GM18868 (cell line): ENCODE measurements around the gene BIN1.
A peak's percentile ranks its signal among the peaks of the same experiment; 100 is the strongest.
"Not testable (repeated sequence)": the region's sequence is repeated elsewhere in the genome, so short reads cannot be mapped to it uniquely, and the experiment has no call there.

Experiments used
- ATAC-seq: cut with Tn5 transposase; IDR thresholded peaks from one replicate; pipeline ENCODE4 v1.9.1; 2021; ENCODE audit warnings: mild to moderate bottlenecking, moderate library complexity; ENCODE audit not compliant: unreplicated experiment

Gene BIN1

GRCh38 chr2:127134235-127134634 is 27.3 kb upstream of the BIN1 start:
- ATAC-seq = no peak

DNA sequence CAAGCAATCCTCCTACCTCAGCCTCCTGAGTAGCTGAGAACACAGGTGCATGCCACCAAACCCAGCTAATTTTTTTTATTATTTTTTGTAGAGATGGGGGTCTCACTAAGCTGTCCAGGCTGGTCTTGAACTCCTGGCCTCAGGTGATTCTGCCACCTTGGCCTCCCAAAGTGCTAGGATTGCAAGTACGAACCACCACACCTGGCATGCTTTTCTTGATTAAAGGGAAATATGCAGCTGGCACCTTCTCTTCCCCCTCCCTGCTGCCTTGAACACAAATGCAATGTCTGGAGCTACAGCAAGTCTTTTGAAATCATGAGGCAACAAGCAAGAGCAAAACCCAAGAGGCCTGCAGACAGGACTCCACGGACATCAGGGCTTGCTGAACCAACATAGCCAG is 26.8 kb upstream of the BIN1 start:
- no peak for ATAC-seq

GRCh38 chr2:127130421-127130820 is 23.5 kb upstream of the BIN1 start:
- no peak for ATAC-seq

DNA sequence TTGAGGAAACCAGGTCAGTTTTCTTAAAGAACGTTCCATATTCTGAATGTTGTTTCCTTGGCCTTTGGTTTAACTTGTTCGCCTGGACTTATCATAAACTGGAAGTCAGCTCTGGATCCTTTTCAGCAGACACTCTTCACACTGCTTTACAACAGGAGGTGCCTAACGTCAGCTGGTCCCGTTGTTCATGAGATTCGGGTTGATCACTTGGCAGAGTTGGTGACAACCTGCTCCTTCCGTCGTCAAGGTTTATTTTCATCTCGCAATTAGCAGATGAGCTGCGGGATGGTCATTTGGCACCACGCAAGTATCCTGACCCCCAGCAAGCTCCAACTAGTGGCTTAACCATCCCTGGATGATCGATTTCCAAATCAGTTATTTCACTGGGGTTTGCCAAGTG is 23.0 kb upstream of the BIN1 start:
- ATAC-seq = no peak

GRCh38 chr2:127128445-127128904 is 21.5 kb upstream of the BIN1 start:
- ATAC-seq = peak; percentile 98

DNA sequence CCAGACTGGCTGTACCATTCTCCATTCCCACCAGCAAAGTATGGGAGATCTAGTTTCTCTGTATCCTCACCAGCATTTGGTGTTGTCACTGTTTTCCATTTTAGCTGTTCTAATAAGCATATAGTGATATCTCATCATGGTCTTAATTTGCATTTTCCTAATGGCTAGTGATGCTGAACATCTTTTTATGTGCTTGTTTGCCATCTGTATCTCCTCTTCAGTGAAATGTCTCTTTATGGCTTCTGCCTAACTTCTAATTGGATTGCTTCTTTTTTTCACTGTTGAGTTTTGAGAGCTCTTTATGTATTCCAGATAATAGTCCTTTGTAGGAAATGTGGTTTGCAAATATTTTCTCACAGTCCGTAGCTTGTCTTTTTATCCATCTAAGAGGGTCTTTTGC is 18.9 kb upstream of the BIN1 start:
- no peak for ATAC-seq

- no peak for ATAC-seq
Measured at GRCh38 chr2:127124426-127124825, 17.5 kb upstream of the BIN1 start.

GRCh38 chr2:127122361-127123027 is 15.5 kb upstream of the BIN1 start:
- no peak for ATAC-seq

DNA sequence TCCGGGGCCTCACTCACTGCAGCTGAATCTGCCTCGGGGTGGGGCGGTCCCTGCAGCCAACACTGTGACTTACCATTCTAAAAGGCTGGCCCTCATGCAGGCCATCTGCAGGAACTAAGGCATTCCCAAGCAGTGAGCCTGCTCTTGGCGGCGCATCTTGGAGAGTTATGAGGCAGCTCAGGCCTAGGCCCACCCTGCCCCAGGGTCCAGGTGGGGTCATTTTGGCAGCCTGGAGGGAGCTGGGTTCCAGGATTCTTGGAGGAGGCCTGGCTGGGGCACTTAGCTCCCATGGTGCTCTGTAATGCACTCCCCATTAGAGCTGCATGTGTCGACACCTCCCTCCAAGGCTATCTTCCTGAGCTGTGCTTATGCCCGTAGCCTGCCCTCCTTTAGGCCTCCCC is 14.8 kb upstream of the BIN1 start:
- ATAC-seq = no peak

- no peak for ATAC-seq
Measured at GRCh38 chr2:127121353-127121752, 14.4 kb upstream of the BIN1 start.

GRCh38 chr2:127120408-127120807 is 13.5 kb upstream of the BIN1 start:
- not testable (repeated sequence) for ATAC-seq

- ATAC-seq = no peak
Measured at GRCh38 chr2:127118467-127118866, 11.5 kb upstream of the BIN1 start.

DNA sequence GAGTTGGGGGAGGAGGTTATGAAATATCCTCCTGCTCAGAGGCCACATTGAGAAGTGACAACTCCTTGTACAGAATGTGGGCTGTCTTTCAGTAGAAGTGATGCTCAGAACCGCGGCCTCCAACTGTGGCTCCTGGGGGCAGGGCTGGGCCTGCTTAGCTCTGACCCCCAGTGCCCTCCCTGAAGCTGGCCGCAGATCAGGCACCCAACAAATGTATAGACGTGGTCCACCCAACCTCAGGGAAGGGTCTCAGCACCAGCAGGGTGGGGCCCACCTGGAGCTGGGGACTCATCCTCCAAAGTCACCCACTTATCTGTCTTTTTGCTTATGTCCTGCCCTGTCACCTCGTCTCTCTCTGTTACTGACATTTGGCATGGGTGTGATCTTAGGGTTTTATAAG is 11.1 kb upstream of the BIN1 start:
- no peak for ATAC-seq

DNA sequence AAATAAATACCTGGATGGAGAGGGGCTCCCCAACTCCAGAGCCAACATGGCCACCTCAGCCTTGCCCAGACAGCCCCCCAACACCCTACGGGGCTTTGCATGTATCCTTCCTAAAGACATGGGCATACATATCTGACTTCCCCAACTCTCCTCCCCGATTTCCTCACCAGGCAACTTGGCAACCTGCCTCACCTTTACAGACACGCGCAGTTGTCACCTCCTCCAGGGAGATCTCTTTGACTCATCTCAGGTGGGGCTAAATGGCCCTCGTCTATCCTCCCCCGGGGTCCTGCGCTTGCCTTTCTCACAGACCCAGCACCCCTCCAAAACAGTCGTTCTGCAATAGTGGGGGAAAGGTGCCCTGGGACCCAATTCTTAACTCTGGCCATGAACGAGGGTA is 10.6 kb upstream of the BIN1 start:
- ATAC-seq = no peak

DNA sequence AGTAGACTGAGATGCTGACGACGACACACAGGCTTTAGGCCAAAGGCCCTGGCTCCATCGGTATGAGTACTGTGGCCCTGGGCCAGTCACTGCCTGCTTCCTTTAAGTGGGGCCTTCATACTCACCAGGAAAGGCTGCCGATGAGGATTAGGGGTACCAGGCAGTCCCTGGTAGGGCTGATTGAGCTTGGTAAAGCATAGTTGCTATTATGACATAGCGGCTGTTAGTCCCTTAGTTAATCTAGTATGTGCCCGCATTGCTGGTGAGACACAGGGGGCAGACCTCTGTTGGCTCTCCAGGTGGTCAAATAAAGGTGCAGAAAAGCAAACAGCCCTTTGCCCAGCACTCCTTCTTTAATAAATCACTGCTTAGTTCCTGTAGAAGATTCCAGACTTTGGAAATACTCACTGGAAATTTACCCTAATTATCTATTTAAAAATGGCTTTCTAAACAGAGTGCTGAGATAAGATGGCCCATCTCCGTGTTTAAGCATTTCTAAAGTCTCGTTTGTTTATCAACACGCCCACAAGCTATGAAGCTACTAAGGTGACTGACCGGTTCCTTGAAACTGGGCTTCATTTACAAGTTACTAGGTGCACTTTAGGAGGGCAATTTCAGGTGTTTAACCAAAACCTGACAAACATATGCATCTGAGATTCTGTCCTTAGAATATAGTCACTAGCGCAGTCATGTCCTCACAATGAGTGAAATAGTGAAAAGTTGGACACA is 8.7 kb upstream of the BIN1 start:
- no peak for ATAC-seq

DNA sequence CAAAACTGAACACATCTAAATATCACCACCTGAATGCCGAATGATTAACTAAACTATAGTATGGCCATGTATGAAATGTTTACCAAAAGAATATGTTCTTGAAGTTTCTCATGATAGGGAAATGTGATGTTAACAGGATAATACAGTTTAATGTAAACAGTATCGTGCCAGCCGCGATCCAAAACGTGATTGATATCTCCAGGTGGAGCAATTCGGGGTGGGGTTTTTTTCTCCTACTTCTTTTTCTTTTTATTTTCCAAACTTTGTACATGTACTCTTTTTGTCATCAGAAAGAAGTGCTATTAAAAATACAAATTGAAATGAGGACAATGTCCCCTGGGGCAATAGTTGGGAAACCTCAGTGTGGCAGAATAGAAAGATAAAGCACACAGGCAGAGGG is 4.0 kb upstream of the BIN1 start:
- ATAC-seq = no peak

DNA sequence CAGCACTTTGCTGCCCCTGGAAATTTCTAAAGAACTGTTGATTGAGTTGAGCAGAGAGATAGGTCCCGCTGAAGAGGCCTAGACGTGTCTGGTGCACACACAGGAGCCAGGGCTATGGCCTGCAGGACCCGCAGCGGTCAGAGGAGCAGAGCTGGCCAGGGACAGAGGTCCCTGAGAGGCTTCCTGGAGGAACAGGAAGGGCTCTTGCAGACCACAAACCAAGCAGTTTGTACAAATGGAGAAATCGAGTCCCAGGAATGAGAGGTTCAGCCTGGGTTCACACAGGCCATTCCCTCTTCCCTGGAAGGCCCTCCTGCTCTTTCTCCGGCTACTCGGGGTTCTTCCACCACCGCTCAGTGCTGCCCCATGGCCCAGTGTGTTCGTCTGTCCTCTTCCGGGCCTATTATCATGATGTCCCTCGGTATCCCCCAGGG is 1.2 kb upstream of the BIN1 start:
- ATAC-seq = no peak

DNA sequence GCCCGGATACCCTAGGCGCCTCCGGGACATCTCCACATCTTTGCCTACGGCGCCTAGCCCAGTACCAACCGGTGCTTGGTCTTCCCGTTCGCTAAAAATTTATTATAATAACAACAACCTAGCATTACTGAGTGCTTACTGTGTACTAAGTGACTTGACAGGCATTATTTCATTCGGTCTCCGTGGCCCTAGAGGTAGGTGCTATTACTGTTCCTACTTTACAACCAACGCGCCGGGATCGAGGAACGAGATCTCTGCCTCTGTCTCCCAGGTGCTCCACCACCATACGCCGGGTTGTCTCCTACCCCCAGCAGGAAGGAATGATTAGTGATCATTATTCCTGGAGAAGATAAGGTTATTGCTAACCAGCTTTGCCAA is 657 bp upstream of the BIN1 start:
- ATAC-seq = no peak

DNA sequence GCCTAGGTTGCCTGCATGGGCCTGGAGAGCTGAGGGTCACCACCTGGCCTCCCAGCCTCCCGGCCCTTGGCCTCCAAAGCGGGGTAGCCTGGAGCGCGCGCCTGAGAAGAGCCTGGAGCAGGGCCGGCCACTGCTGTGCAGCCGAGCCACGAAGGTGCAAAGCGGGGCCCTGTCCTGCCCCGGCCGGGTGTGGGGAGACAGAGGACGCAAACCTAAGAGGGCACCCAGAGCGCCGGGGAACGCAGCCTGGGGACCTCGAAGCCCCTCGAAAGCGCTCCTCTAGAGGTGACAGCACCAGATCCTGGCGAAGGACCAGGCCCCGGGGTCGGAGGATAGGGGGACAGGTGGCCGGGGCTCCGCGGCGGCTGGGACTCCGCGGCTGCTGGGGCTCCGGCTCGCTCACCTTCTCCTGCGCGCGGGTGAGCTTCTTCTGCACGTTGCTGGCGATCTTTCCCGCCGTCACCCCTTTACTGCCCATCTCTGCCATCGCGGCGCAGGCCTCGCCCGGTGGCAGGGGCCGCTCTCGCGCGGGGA is 430 bp downstream of the BIN1 start:
- peak; percentile 13 for ATAC-seq

DNA sequence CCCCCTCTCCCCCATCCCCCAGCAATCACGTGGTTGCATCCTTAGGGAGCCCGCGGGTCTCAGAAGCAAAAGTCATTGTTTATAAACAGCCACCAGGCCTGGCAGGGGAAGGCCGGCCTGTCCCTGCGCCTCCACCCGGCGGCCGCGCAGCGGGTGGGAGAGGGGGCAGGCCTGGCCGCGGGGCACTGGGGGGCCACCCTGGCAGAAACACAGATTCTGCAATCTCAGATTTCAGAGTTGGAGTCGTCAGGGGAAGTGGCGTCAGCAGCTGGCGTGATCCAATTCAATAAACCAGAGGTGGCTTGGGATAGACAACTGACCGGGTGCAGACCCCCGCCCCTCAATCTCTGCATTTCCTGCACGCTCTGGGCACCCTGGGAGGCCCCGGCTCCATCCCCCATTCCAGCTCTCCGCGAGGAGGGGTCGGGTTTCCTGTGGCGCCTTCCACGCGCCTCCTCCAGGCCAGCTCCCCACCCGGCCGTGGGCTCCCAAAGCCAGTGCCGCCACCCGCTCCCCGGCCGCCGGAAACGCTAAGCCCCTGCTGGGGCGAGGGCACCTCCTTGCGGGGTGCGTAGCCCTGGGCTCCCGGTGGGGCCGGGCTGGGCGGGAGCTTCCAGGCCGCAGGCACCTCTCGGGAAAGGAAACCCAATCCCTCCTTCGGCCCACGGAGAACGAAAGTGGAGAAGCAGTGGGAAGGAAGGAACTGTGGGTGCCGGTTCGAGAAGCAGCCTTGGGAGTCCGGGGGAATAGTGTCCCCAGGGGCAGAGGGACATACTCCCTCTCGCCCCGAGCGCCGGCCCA is 1.1 kb downstream of the BIN1 start:
- no peak for ATAC-seq

DNA sequence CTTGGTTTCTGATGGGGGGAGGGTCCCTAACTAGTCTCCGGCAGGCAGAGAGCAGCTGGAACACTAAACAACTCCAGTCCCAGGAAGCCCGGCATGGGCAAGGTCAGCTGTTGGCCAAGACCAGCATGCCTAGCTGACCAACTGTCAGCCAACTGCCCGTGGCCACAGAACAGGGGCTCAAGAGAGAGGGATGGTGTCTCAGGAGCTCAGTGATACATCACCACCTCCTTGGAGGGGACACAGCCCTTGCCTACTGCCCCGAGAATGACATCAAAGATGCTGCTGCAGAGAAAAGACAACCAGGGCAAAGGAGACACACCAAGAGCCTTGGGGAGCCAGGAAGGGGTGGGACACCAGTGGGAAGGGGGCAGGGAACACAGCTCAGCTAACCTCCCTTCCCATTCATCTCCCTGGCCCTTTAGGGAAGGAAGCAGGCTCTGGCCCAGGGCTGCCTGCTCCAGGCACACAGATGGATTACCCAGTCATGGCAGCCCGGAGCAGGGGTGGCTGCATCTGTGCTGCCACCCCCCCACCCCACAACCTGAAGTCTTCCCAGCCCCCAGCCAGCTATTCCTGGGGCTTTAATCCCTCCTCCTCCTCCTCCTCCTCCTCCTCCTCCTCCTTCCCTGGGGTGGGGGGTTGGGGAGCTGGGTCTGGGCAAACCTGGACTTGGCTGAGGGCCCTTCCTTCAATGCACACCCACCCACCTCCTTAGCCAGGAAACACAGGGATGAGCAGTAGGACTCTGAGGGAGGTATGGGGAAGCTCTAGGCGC is 1.9 kb downstream of the BIN1 start:
- no peak for ATAC-seq
